Measurements from ENCODE around the gene PRKX. TPM values are rescaled to one million over a fixed set of nuclear protein-coding genes. Genes with fewer than 3 reads are reported as not detected.
"Not testable (repeated sequence)": the region's sequence is repeated elsewhere in the genome, so short reads cannot be mapped to it uniquely, and the experiment has no call there.

The PRKX gene
- total and polyA plus RNA-seq, 2 donors from 2014 or later, result 7.7 to 116 TPM

DNA sequence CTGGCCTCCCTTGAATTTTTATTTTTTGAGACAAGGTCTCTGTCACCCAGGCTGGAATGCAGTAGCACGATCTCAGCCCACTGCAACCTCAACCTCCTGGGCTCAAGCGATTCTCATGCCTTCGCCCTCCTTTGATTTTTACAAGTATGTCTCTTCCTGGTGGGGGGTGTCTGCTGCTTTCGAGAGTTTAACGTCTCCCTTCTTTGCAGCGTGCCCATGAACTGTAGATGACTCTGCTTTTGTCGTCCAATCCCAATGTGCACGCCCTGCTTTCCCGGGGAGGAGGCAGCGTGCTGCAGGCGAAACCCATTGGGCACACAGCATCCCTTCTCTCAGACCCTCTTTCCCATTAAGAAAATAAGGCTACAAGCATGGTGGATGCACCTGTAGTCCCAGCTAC, 7.0 kb downstream of the PRKX start:
- Histone ChIP-seq H3K4me1 (ENCODE audit: control insufficient read depth in 2 of 3, insufficient read depth in 2 of 3, low read depth in 1 of 3, low read length in 3 of 3) (no peaks in the 10 kb centered on the region), H3K9ac (ENCODE audit: low read length in 3 of 3) (no peak overlapping the region), H3K4me3 (ENCODE audit: low read length in 3 of 3) (no peak overlapping the region), H3K36me3 (ENCODE audit: control insufficient read depth in 2 of 3, insufficient read depth in 3 of 3, low read length in 3 of 3) (no peaks in the 10 kb centered on the region), H3K27me3 (ENCODE audit: control insufficient read depth, insufficient read depth, low read length) (no peaks in the 10 kb centered on the region), H3K9me3 (ENCODE audit: control insufficient read depth in 2 of 3, insufficient read depth in 1 of 3, low read length in 3 of 3) (no peaks in the 10 kb centered on the region), H3K27ac (ENCODE audit: low read depth in 2 of 2, low read length in 2 of 2) (no peak overlapping the region)
- FAIRE-seq (no peak), DNase-seq (no peak)
- intact Hi-C loops (cut with DNase I), result no loop called here
- TF ChIP-seq, protein P1, sequence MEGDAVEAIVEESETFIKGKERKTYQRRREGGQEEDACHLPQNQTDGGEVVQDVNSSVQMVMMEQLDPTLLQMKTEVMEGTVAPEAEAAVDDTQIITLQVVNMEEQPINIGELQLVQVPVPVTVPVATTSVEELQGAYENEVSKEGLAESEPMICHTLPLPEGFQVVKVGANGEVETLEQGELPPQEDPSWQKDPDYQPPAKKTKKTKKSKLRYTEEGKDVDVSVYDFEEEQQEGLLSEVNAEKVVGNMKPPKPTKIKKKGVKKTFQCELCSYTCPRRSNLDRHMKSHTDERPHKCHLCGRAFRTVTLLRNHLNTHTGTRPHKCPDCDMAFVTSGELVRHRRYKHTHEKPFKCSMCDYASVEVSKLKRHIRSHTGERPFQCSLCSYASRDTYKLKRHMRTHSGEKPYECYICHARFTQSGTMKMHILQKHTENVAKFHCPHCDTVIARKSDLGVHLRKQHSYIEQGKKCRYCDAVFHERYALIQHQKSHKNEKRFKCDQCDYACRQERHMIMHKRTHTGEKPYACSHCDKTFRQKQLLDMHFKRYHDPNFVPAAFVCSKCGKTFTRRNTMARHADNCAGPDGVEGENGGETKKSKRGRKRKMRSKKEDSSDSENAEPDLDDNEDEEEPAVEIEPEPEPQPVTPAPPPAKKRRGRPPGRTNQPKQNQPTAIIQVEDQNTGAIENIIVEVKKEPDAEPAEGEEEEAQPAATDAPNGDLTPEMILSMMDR (IDR thresholded peaks at IDR 0.05; ENCODE audit: borderline replicate concordance, extremely low read depth, insufficient read depth), result no peak

DNA sequence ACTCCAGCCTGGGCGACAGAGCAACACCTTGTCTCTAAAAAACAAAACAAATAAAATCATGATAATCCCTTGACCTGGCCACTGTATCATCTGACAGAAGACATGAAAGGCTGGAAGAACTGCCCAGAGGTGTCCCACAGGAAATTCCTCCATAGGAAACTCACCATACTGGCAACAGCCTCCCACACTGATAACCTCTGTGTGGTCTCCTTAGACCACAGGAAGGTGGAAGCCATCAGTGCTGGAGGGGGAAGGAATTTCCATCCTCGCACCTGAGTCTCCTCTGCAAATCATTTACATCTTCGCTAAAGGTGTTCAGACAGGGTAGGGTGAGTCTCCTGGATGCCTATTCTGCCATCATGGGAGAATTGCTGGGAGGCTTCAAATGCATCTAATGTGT, 10.2 kb downstream of the PRKX start:
- H3K9me3 ChIP-seq (ENCODE audit: control insufficient read depth in 2 of 3, insufficient read depth in 1 of 3, low read length in 3 of 3); FAIRE-seq; H3K36me3 ChIP-seq (ENCODE audit: control insufficient read depth in 2 of 3, insufficient read depth in 3 of 3, low read length in 3 of 3); DNase-seq; H3K4me1 ChIP-seq (ENCODE audit: control insufficient read depth in 2 of 3, insufficient read depth in 2 of 3, low read depth in 1 of 3, low read length in 3 of 3); H3K9ac ChIP-seq (ENCODE audit: low read length in 3 of 3); H3K27ac ChIP-seq (ENCODE audit: low read depth in 2 of 2, low read length in 2 of 2); intact Hi-C loops (cut with DNase I); H3K4me3 ChIP-seq (ENCODE audit: low read length in 3 of 3); H3K27me3 ChIP-seq (ENCODE audit: control insufficient read depth, insufficient read depth, low read length): not testable (repeated sequence)

DNA sequence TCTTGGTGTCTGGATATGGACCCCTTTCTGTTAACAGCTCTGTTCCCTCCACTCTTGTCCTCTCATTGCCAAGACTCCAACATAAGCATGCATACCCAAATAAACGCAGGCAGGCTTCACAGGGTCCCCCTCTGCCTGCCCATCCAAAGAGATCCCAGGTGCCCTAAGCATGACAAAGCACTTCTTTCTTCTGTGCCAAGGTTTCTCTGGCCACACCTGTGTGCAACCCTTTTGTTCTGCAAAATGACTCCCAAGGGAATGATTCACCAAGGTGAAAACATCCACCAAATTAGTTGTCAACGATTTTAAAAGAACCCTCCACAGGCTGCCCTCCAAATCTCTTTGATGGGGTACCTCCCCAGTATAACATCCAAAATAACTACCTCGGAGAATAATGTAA, 11.4 kb downstream of the PRKX start:
- FAIRE-seq; H3K4me3 ChIP-seq (ENCODE audit: low read length in 3 of 3); DNase-seq; H3K36me3 ChIP-seq (ENCODE audit: control insufficient read depth in 2 of 3, insufficient read depth in 3 of 3, low read length in 3 of 3); H3K27ac ChIP-seq (ENCODE audit: low read depth in 2 of 2, low read length in 2 of 2); H3K9ac ChIP-seq (ENCODE audit: low read length in 3 of 3); H3K9me3 ChIP-seq (ENCODE audit: control insufficient read depth in 2 of 3, insufficient read depth in 1 of 3, low read length in 3 of 3); intact Hi-C loops (cut with DNase I); H3K27me3 ChIP-seq (ENCODE audit: control insufficient read depth, insufficient read depth, low read length); H3K4me1 ChIP-seq (ENCODE audit: control insufficient read depth in 2 of 3, insufficient read depth in 2 of 3, low read depth in 1 of 3, low read length in 3 of 3): not testable (repeated sequence)

DNA sequence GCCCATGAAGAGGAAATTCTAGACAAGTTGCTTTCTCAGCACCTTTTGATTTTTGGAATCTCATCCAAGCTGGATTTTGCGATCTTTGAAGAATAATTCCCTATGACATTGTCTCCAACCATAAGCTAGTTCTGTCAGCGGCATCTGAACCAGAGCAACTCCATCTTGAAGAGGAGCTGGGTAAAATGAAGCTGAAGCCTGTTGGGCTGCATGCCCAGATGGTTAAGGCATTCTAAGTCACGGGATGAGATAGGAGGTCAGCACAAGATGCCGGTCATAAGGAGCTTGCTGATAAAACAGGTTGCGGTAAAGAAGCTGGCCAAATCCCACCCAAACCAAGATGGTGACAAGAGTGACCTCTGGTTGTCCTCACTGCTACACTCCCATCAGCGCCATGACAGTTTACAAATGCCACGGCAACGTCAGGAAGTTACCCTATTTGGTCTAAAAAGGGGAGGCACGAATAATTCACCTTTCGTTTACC, 12.0 kb downstream of the PRKX start:
- FAIRE-seq; H3K9ac ChIP-seq (ENCODE audit: low read length in 3 of 3); H3K4me3 ChIP-seq (ENCODE audit: low read length in 3 of 3); H3K36me3 ChIP-seq (ENCODE audit: control insufficient read depth in 2 of 3, insufficient read depth in 3 of 3, low read length in 3 of 3); H3K9me3 ChIP-seq (ENCODE audit: control insufficient read depth in 2 of 3, insufficient read depth in 1 of 3, low read length in 3 of 3); intact Hi-C loops (cut with DNase I); DNase-seq; H3K27me3 ChIP-seq (ENCODE audit: control insufficient read depth, insufficient read depth, low read length); H3K4me1 ChIP-seq (ENCODE audit: control insufficient read depth in 2 of 3, insufficient read depth in 2 of 3, low read depth in 1 of 3, low read length in 3 of 3); H3K27ac ChIP-seq (ENCODE audit: low read depth in 2 of 2, low read length in 2 of 2): not testable (repeated sequence)

DNA sequence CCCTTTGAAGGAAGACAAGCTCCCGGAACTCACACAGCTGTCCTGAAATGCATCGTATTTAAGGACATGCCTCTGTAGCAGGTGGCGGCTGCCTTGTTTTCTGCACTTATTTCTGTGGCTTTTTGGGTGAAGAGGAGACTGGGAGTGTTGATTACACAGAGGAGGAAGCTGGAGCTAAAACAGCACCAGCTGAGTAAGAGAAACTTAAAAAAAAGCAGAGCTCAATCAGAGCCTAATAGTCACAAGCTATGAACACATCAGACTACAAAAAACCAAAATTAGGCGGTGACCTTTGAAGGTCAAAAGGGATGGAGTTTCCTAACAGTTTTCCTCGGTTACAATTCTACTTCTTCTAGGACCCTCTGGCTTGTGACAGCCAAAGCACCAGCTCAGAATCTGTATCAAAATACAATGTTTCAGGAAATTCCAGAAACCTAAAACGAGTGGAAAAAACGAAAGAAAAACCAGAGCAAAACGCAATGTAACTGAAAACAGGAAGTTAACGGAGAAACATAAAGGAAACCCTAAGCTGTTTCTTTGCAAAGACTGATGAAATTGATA, 13.5 kb downstream of the PRKX start:
- TF ChIP-seq, protein P1 (IDR thresholded peaks at IDR 0.05; ENCODE audit: borderline replicate concordance, extremely low read depth, insufficient read depth), result no peak
- H3K9ac ChIP-seq (ENCODE audit: low read length in 3 of 3), result peak overlapping the region in 1 of 3 donors; percentile 23
- intact Hi-C loops (cut with DNase I), result no loop called here
- H3K27me3 ChIP-seq (ENCODE audit: control insufficient read depth, insufficient read depth, low read length), result no peaks in the 10 kb centered on the region
- peaks cover 0 to 5% (median 0%) of the 10 kb centered on the region in 3 donors for H3K4me1 ChIP-seq (ENCODE audit: control insufficient read depth in 2 of 3, insufficient read depth in 2 of 3, low read depth in 1 of 3, low read length in 3 of 3)
- peak overlapping the region; percentile 34 to 47 for H3K27ac ChIP-seq (ENCODE audit: low read depth in 2 of 2, low read length in 2 of 2)
- H3K4me3 ChIP-seq (ENCODE audit: low read length in 3 of 3), result peak overlapping the region in 2 of 3 donors; percentile 24 to 44
- peak in 2 of 5 donors; percentile 37 to 53 for DNase-seq
- no peaks in the 10 kb centered on the region for H3K9me3 ChIP-seq (ENCODE audit: control insufficient read depth in 2 of 3, insufficient read depth in 1 of 3, low read length in 3 of 3)
- H3K36me3 ChIP-seq (ENCODE audit: control insufficient read depth in 2 of 3, insufficient read depth in 3 of 3, low read length in 3 of 3), result no peaks in the 10 kb centered on the region
- peak; percentile 49 for FAIRE-seq
